COLO668 (cell line): ENCODE data around the gene PSG1.
A peak's percentile ranks its signal among the peaks of the same experiment; 100 is the strongest.
"Not testable (repeated sequence)": the region's sequence is repeated elsewhere in the genome, so short reads cannot be mapped to it uniquely, and the experiment has no call there.

Source experiments
- DNase-seq: peaks from one replicate; lab custom pipeline; 2025; ENCODE audit not compliant: unreplicated experiment; lab: John Stamatoyannopoulos, UW

PSG1 gene

DNA sequence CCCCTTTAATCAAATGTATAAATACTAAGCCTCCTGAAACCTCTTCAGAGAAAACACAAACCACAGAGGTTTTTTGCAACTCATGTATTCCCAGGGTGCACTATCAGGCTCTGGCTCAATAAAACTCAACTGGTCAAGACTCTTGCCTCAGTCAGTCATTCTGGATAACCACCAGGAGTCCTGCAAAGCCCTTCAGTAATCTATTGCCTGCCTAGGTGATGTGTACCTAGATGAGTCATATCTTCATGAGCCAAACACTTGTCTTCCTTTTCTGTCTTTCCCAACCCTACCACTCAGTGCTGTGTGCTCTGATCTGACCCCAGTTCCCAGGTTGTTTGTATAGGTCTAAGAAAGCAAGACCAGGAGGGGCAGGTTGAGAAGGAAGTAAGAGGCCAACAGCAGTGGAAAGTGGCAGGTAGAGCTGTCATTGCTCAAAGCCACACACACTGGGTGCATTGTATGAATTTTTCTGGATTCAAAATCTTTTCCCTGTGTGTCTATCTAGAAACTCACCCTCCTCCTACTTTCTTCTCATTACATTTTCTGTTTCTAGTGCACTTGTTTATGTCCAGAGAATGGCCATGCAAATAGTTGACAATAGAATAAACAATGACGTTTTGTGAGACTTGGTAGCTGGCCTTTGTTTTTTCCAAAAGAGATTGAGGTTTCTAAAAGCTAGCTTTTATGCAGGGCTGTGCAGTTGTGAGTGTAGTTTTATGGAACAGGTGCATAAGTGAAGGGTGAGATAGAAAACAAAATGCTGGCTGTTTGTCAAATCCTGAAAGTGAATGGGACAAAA, 48.1 kb downstream of the PSG1 start:
- no peak for DNase-seq

- peak; percentile 28 for DNase-seq
These were observed 58.1 kb downstream of the PSG1 start for GRCh38 chr19:42821306-42821977.

- not testable (repeated sequence) for DNase-seq
These were observed 59.4 kb downstream of the PSG1 start for GRCh38 chr19:42819960-42820650.

DNA sequence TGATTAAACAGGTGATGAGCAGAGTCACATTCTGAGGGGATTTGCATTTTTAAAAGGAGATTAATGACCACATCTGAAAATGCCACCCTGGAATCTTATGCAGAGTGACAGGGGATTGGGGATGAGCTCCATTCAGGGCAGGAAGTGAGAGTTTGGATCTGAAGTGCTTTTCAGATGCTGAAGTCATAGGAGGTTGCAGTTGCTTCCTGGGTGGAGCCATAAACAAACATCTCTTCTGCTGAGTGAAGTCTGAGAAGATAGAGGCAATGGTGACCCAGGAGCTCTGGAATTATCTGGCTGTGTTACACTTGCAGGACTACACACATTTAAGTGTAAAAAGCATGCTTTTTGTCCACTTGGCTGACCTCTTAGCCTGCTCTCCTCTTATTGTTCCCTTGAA, 62.6 kb downstream of the PSG1 start:
- DNase-seq = no peak
